ENCODE data around the gene FRS2. TPM values are rescaled to one million over a fixed set of nuclear protein-coding genes. Genes with fewer than 3 reads are reported as not detected.

FRS2 gene
- total RNA-seq, 5 donors from 2014 or later (not counting 1 experiment from before 2014, with no cell fraction given), result 22.0 to 30.2 (median 26.2) TPM

DNA sequence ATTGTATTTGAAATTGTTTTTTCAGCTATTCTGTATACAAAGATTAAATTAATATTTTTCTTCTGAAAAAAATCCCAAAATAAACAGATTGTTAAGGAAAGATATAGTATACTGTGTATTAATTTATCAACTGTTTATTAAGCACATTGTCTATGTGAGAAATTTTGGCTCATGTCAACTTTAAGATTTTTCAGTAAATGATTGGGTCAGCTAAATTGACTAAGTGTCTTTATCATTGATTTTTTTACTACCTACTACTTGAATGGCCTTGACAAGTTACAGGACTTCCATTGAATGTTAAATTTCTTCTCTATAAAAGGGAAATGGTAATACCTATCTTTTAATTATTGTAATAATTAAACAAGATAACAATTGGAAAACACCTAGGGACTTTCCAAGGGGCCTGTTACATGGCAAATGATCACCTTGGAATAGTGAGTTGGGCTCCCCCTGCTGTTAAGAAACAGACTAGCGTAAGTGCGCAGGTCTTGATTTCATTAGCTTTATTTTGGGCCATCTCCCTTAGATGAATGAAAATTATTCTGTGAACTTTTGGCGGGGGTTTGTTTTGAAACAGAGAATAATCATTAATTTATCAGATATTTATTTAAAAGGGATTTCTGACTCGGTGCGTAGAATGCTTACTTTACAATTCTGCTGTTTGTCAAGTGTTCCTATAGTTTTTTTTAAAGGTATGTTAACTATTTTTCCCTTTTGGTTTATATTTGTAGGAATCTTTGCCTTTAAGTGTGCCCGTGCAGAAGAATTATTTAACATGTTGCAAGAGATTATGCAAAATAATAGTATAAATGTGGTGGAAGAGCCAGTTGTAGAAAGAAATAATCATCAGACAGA lies 100.6 kb downstream of the FRS2 start:
- ATAC-seq (replicated peaks in 1 of 4) (peak; percentile 54 to 87 (median 56)), DNase-seq (peak in 33 of 35 experiments; percentile 6 to 86 (median 44))
- WGBS (ENCODE audit: insufficient coverage), result no CpG with 5 or more reads among the region's 6 CpGs
- H3K27ac ChIP-seq (ENCODE audit: low read length), result peak overlapping the region; percentile 54
- Mint-ChIP-seq H3K4me1 (peaks cover 0 to 6% (median 4%) of the 10 kb centered on the region in 3 donors), H3K27me3 (no peaks in the 10 kb centered on the region), H3K27ac (peak overlapping the region in 1 of 2 donors; percentile 31), H3K36me3 (peaks cover 36% of the 10 kb centered on the region), H3K4me3 (no peak overlapping the region), H3K9me3 (no peaks in the 10 kb centered on the region)
- no peaks in the 10 kb centered on the region for H3K4me1 ChIP-seq (ENCODE audit: control insufficient read depth in 1 of 2, extremely low read depth in 1 of 2, insufficient read depth in 2 of 2, low read length in 2 of 2)
- POLR2A ChIA-PET, result interaction anchor here (0.5 to 1.4 kb wide), 3 partner anchors 185 to 214 kb away, joined by 3 to 8 read pairs (median 3); no protein-coding TSS in a partner anchor
- H3K27me3 ChIP-seq (replicated peaks in 1 of 2; ENCODE audit: control insufficient read depth in 2 of 2, extremely low read depth in 1 of 2, insufficient read depth in 2 of 2, low read length in 1 of 2), result no peaks in the 10 kb centered on the region
- peaks cover 0 to 60% of the 10 kb centered on the region in 2 donors for H3K36me3 ChIP-seq (ENCODE audit: control insufficient read depth in 2 of 2, extremely low read depth in 1 of 2, insufficient read depth in 1 of 2, low read length in 1 of 2)
- CTCF ChIA-PET, result interaction anchor here (0.5 to 7.1 kb wide), 31 partner anchors 8 to 416 kb away, joined by 3 to 94 read pairs (median 4); partner anchors contain the start of genes CCT2 (in 1 of the 2) and FRS2 (in 1 of the 2)
- H3K4me3 ChIP-seq (ENCODE audit: control insufficient read depth in 1 of 2, extremely low read depth in 1 of 2, low read length in 1 of 2), result no peak overlapping the region
- no peaks in the 10 kb centered on the region for H3K9me3 ChIP-seq

DNA sequence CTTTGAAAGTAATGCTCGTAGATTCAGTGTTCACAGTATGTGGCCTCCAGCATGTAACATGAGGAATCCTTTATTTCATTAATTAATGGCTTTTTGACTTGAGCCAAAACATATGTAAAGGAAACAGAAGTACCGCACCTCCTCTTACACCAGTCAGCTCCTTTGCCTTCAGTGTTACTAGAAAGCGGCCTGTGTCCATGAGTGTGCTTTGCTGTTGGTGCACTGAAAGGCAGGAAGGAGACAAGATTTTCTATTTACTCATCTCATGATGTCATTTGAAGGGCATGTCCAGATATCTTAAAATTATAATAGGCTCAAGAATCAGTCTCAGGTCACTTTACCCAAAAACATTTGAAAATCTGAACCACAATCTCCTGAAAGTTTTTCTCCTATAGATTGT lies 105.2 kb downstream of the FRS2 start:
- no peaks in the 10 kb centered on the region for H3K4me1 ChIP-seq (ENCODE audit: control insufficient read depth in 1 of 2, extremely low read depth in 1 of 2, insufficient read depth in 2 of 2, low read length in 2 of 2)
- Mint-ChIP-seq H3K27me3 (no peaks in the 10 kb centered on the region), H3K27ac (no peak overlapping the region), H3K4me3 (no peak overlapping the region), H3K9me3 (no peaks in the 10 kb centered on the region), H3K36me3 (peaks cover 28% of the 10 kb centered on the region), H3K4me1 (peaks cover 0 to 6% (median 0%) of the 10 kb centered on the region in 3 donors)
- POLR2A ChIA-PET, result no interaction called here
- DNase-seq (no peak), ATAC-seq (replicated peaks in 1 of 4) (no peak)
- no peaks in the 10 kb centered on the region for H3K9me3 ChIP-seq
- H3K27me3 ChIP-seq (replicated peaks in 1 of 2; ENCODE audit: control insufficient read depth in 2 of 2, extremely low read depth in 1 of 2, insufficient read depth in 2 of 2, low read length in 1 of 2), result no peaks in the 10 kb centered on the region
- CTCF ChIA-PET, result no interaction called here
- WGBS (ENCODE audit: insufficient coverage), result no CpG with 5 or more reads among the region's 3 CpGs
- H3K27ac ChIP-seq (ENCODE audit: low read length), result no peak overlapping the region
- H3K36me3 ChIP-seq (ENCODE audit: control insufficient read depth in 2 of 2, extremely low read depth in 1 of 2, insufficient read depth in 1 of 2, low read length in 1 of 2), result peaks cover 0 to 38% of the 10 kb centered on the region in 2 donors
- H3K4me3 ChIP-seq (ENCODE audit: control insufficient read depth in 1 of 2, extremely low read depth in 1 of 2, low read length in 1 of 2), result no peak overlapping the region

DNA sequence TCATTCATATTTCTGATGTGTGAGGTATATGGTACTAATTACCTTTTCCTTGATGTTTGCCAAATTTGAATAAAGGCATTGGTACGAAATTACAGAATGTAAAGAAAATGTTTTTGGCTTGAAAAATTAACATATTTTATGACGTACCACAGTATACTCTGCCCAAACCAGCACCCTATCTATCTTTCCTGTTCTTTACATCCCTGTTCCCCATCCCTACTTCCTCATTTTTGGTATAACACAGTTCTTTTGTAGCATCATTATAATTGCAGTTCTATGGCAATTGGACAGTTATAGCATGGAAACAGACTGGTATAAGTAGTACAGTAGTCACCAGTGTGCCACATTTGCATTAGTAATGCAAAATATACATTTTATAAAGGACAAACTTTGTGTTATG lies 108.1 kb downstream of the FRS2 start:
- Histone ChIP-seq H3K27me3 (replicated peaks in 1 of 2; ENCODE audit: control insufficient read depth in 2 of 2, extremely low read depth in 1 of 2, insufficient read depth in 2 of 2, low read length in 1 of 2) (no peaks in the 10 kb centered on the region), H3K36me3 (ENCODE audit: control insufficient read depth in 2 of 2, extremely low read depth in 1 of 2, insufficient read depth in 1 of 2, low read length in 1 of 2) (peaks cover 0 to 22% of the 10 kb centered on the region in 2 donors), H3K4me3 (ENCODE audit: control insufficient read depth in 1 of 2, extremely low read depth in 1 of 2, low read length in 1 of 2) (no peak overlapping the region), H3K27ac (ENCODE audit: low read length) (no peak overlapping the region), H3K4me1 (ENCODE audit: control insufficient read depth in 1 of 2, extremely low read depth in 1 of 2, insufficient read depth in 2 of 2, low read length in 2 of 2) (no peaks in the 10 kb centered on the region), H3K9me3 (no peaks in the 10 kb centered on the region)
- H3K4me1 Mint-ChIP-seq, result no peaks in the 10 kb centered on the region
- ATAC-seq (replicated peaks in 1 of 4) (no peak), DNase-seq (no peak)
- no peak overlapping the region for H3K4me3 Mint-ChIP-seq
- no peak overlapping the region for H3K27ac Mint-ChIP-seq
- ChIA-PET CTCF (no interaction called here), POLR2A (no interaction called here)
- H3K27me3 Mint-ChIP-seq, result no peaks in the 10 kb centered on the region
- peaks cover 12% of the 10 kb centered on the region for H3K36me3 Mint-ChIP-seq
- WGBS (ENCODE audit: insufficient coverage), result no CpG with 5 or more reads among the region's 2 CpGs
- no peaks in the 10 kb centered on the region for H3K9me3 Mint-ChIP-seq

DNA sequence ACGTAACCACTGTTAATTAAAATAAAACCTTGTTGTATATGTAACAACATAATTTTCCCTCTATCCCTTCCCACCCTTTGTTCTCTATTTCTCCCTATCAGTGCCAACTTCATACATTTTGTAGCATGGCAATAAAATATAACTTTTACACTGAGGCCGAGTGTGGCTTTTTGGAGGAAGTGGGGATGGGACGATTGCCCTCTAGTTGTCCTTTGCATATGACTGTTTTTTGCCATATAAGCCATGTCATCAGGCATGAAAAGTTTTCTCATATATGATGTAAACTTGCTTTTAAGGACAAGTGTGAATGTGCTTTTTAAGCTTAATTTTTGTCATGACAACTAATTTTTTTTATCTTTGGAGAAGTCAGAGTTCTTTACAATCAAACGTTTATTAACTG lies 108.8 kb downstream of the FRS2 start:
- no peaks in the 10 kb centered on the region for H3K4me1 ChIP-seq (ENCODE audit: control insufficient read depth in 1 of 2, extremely low read depth in 1 of 2, insufficient read depth in 2 of 2, low read length in 2 of 2)
- H3K4me1 Mint-ChIP-seq, result peaks cover 0 to 3% (median 0%) of the 10 kb centered on the region in 3 donors
- peaks cover 0 to 17% of the 10 kb centered on the region in 2 donors for H3K36me3 ChIP-seq (ENCODE audit: control insufficient read depth in 2 of 2, extremely low read depth in 1 of 2, insufficient read depth in 1 of 2, low read length in 1 of 2)
- ChIA-PET CTCF (interaction anchor here (0.6 to 2.0 kb wide), 5 partner anchors 9 to 425 kb away, joined by 3 to 8 read pairs (median 4); no protein-coding TSS in a partner anchor), POLR2A (no interaction called here)
- H3K27ac ChIP-seq (ENCODE audit: low read length), result no peak overlapping the region
- no peaks in the 10 kb centered on the region for H3K9me3 ChIP-seq
- no peaks in the 10 kb centered on the region for H3K27me3 Mint-ChIP-seq
- ATAC-seq (replicated peaks in 1 of 4), result no peak
- H3K27me3 ChIP-seq (replicated peaks in 1 of 2; ENCODE audit: control insufficient read depth in 2 of 2, extremely low read depth in 1 of 2, insufficient read depth in 2 of 2, low read length in 1 of 2), result no peaks in the 10 kb centered on the region
- WGBS (ENCODE audit: insufficient coverage), result 40% methylated on average over 1 of the region's 4 CpGs
- peaks cover 9% of the 10 kb centered on the region for H3K36me3 Mint-ChIP-seq
- DNase-seq, result no peak
- H3K27ac Mint-ChIP-seq, result no peak overlapping the region
- no peaks in the 10 kb centered on the region for H3K9me3 Mint-ChIP-seq
- no peak overlapping the region for H3K4me3 ChIP-seq (ENCODE audit: control insufficient read depth in 1 of 2, extremely low read depth in 1 of 2, low read length in 1 of 2)
- no peak overlapping the region for H3K4me3 Mint-ChIP-seq

DNA sequence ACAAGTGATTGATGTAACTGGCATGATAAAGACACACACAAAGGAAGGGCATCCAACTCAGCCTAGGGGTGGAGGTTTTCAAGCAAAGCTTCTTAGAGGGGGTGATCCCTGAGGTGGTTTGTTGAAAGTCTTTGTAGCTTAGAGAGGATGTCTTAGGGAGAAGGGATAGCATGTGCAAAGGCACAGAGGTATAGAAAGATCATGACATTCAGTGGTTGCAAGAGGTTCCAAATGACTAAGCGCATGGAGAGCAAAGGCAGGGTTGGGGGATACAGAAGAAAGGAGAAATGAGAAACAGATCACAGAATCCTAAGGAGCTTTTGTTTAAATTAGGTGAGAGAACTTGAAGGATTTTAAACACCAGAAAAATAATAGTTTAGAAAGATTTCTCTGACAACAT lies 109.9 kb downstream of the FRS2 start:
- H3K27me3 ChIP-seq (replicated peaks in 1 of 2; ENCODE audit: control insufficient read depth in 2 of 2, extremely low read depth in 1 of 2, insufficient read depth in 2 of 2, low read length in 1 of 2), result no peaks in the 10 kb centered on the region
- Mint-ChIP-seq H3K27me3 (no peaks in the 10 kb centered on the region), H3K4me3 (no peak overlapping the region), H3K4me1 (peaks cover 0 to 5% (median 2%) of the 10 kb centered on the region in 3 donors), H3K36me3 (no peaks in the 10 kb centered on the region), H3K9me3 (no peaks in the 10 kb centered on the region), H3K27ac (peak overlapping the region in 1 of 2 donors; percentile 1)
- 100% methylated on average over 1 of the region's 1 CpG for WGBS (ENCODE audit: insufficient coverage)
- ChIA-PET CTCF (interaction anchor here (0.7 to 2.0 kb wide), 5 partner anchors 9 to 60 kb away, joined by 3 to 8 read pairs (median 4); no protein-coding TSS in a partner anchor), POLR2A (no interaction called here)
- DNase-seq (no peak), ATAC-seq (replicated peaks in 1 of 4) (no peak)
- peaks cover 0 to 6% of the 10 kb centered on the region in 2 donors for H3K36me3 ChIP-seq (ENCODE audit: control insufficient read depth in 2 of 2, extremely low read depth in 1 of 2, insufficient read depth in 1 of 2, low read length in 1 of 2)
- peaks cover 0 to 3% of the 10 kb centered on the region in 2 experiments for H3K4me1 ChIP-seq (ENCODE audit: control insufficient read depth in 1 of 2, extremely low read depth in 1 of 2, insufficient read depth in 2 of 2, low read length in 2 of 2)
- no peak overlapping the region for H3K27ac ChIP-seq (ENCODE audit: low read length)
- no peak overlapping the region for H3K4me3 ChIP-seq (ENCODE audit: control insufficient read depth in 1 of 2, extremely low read depth in 1 of 2, low read length in 1 of 2)
- H3K9me3 ChIP-seq, result no peaks in the 10 kb centered on the region

DNA sequence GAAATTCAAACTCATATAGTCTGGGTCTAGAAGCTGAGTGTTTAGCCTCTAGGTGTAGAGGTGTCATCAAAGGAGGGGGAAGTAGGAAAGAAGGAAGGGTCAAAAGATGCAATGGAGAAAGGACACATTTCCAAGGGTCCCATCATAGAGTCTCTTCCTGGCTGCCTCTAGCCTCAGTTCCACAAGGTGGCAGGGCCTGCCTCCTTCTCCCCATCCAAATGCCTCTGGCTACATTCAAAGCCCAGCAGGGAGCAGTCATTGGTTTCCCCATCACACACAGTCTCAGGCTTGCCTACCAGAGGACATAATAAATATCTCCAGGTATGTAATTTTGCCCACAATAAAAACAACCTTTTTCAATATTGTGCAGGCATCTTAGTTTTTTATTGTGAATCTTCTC lies 113.0 kb downstream of the FRS2 start:
- H3K36me3 Mint-ChIP-seq, result peaks cover 2% of the 10 kb centered on the region
- Histone ChIP-seq H3K9me3 (no peaks in the 10 kb centered on the region), H3K27ac (ENCODE audit: low read length) (no peak overlapping the region), H3K27me3 (replicated peaks in 1 of 2; ENCODE audit: control insufficient read depth in 2 of 2, extremely low read depth in 1 of 2, insufficient read depth in 2 of 2, low read length in 1 of 2) (no peaks in the 10 kb centered on the region), H3K4me1 (ENCODE audit: control insufficient read depth in 1 of 2, extremely low read depth in 1 of 2, insufficient read depth in 2 of 2, low read length in 2 of 2) (peaks cover 7 to 10% of the 10 kb centered on the region in 2 experiments), H3K4me3 (ENCODE audit: control insufficient read depth in 1 of 2, extremely low read depth in 1 of 2, low read length in 1 of 2) (no peak overlapping the region), H3K36me3 (ENCODE audit: control insufficient read depth in 2 of 2, extremely low read depth in 1 of 2, insufficient read depth in 1 of 2, low read length in 1 of 2) (peaks cover 0 to 12% of the 10 kb centered on the region in 2 donors)
- ChIA-PET CTCF (interaction anchor here in 1 of 2 donors (0.9 kb wide), 1 partner anchor 14 kb away, joined by 3 read pairs; no protein-coding TSS in a partner anchor), POLR2A (interaction anchor here in 1 of 2 donors (0.5 kb wide), 1 partner anchor 17 kb away, joined by 4 read pairs; no protein-coding TSS in a partner anchor)
- ATAC-seq (replicated peaks in 1 of 4), result no peak
- no peak overlapping the region for H3K4me3 Mint-ChIP-seq
- no peaks in the 10 kb centered on the region for H3K9me3 Mint-ChIP-seq
- peaks cover 8 to 14% (median 12%) of the 10 kb centered on the region in 3 donors for H3K4me1 Mint-ChIP-seq
- DNase-seq, result no peak
- no peak overlapping the region for H3K27ac Mint-ChIP-seq
- no peaks in the 10 kb centered on the region for H3K27me3 Mint-ChIP-seq

Measured in T-cell (primary cell).